Measurements from ENCODE around the gene E2F1.
A peak's percentile ranks its signal among the peaks of the same experiment; 100 is the strongest.

E2F1 gene

GRCh38 chr20:33687993-33688937, 2.1 kb upstream of the E2F1 start:
- DNase-seq (ENCODE audit: low spot score) = no peak
- FAIRE-seq = no peak

DNA sequence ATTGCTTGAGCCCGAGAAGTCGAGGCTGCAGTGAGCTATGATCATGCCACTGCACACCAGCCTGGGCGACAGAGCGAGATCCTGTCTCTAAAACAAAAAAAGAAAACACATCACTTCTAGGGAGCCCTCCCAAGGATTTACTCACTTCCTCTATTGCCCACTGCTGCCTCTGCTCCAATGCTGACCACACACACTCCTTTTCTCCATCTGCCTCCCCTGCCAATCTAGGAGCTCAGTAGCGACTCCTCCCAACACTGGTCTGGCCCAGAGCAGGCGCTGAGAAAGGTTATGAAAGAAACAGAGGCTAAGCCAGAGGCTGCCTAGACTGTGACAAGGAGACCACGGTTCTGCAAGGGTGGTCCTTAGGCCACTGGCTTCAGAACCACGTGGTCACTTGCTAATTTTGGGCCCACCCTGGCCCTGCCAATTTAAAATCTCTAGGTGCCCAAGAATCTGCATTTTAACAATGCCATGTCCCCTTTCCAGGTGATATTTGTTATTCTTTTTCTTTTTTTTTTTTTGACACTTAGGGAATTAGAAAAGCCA, 1.3 kb upstream of the E2F1 start:
- no peak for FAIRE-seq

DNA sequence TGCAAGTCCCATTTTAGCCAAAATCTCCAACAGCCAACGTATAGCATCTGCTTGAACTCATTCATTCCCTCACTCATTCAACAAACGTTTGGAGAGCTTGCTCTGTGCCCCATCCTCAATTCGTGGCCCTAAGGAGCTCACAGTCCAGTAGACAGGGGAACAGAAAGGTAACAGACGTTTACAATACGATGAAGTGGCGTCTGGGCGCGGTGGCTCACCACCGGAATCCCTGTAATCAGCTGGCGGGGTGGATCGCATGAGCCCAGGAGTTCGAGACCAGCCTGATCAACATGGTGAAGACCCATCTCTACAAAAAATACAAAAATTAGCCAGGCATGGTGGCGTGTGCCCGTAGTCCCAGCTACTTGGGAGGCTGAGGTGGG, 790 bp upstream of the E2F1 start:
- no peak for FAIRE-seq
- no peak for DNase-seq (ENCODE audit: low spot score)

More for the DNA sequence above, 1.3 kb upstream of the E2F1 start:
- DNase-seq (ENCODE audit: low spot score) = peak; percentile 42

- DNase-seq (ENCODE audit: low spot score) (peak; percentile 5), FAIRE-seq (no peak)
Measured at GRCh38 chr20:33685328-33686099, 671 bp downstream of the E2F1 start.

DNA sequence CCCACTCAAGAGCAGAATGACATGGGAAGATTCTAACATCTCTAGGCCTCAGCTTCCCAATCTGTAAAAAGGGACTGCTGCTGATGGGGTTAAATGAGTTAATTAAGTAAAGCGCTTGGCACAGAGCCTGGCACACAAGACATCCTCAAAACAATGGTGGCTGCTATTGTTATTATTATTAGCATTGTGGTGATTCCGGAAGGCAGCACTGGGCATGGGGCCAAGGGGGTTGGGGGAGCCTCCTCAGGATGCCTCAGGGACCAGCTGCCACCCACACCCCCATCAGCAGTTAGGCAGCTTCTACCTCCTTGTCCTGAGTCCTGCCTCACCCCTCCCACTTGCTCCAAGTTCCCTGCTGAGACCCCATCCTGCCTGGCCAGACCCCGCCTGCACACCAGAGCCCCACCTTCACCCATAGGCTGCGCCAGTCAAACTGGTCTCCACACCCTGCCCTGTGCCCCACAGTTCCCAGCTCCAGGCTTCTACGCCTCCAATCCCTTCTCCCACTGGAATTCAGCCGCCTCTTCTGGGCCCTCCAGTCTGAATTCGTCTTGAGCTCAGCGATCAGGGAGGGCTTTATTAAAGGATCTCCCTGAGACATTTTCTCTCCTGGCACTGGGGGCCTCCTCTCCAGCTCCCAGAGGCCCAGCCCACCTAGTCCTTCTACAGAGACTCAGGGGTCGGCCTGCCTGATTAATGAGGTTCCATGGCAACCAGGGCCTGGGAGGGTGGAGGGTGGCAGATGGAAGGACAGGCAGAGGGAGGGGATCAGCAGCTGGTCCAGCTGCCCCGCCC, 1.5 kb downstream of the E2F1 start:
- no peak for FAIRE-seq

DNA sequence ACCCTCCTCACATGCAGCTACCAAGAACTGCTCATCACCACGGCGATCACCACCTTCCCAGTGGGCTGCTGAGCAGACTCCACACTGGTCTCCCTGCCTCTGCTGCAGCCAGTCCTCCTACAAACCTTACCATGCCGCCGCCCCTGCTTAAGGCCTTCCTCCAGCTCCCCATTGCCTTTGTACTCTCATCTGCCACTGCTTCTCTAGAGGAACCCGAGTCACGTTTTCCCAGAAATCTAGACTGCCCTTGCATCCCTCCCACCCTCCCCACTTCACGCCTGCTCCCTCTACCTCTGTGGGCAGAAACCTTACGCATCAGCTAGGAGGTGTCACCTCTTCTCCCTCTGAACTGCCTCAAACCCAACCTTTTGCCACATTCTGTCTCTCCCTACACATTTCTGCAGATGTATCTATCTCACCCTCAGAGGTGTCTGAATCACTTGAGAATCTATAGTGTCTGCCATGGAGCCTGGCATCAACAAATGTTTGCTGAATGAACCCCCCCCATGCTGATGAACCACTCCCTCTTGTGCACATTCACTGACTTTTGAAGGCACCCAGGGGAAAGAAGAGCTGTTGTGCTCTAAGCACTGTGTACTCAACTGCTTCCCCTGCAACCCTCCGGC, 4.3 kb downstream of the E2F1 start:
- DNase-seq (ENCODE audit: low spot score) = no peak
- no peak for FAIRE-seq

More for the DNA sequence above, 1.5 kb downstream of the E2F1 start:
- no peak for DNase-seq (ENCODE audit: low spot score)

GRCh38 chr20:33681288-33681687, 4.9 kb downstream of the E2F1 start:
- FAIRE-seq (no peak), DNase-seq (ENCODE audit: low spot score) (no peak)

DNA sequence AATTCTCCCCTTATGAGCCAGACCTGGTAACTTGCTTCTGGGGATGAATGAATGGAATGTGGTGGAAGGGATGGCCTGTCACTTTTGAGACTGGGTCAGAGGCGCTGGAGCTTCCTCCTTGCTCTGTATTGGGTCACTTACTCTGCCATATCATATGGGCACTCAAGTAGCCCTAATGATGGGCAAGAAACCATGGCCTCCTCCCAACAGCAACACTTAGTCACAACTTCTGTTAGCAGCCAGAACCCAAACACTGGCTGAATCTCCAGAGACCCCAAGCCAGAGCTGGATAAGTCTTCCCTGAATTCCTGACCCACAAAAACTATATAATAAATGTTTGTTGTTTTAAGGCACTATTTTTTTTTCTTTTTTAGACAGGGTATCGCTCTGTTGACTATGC, 5.5 kb downstream of the E2F1 start:
- DNase-seq (ENCODE audit: low spot score) (no peak), FAIRE-seq (no peak)

DNA sequence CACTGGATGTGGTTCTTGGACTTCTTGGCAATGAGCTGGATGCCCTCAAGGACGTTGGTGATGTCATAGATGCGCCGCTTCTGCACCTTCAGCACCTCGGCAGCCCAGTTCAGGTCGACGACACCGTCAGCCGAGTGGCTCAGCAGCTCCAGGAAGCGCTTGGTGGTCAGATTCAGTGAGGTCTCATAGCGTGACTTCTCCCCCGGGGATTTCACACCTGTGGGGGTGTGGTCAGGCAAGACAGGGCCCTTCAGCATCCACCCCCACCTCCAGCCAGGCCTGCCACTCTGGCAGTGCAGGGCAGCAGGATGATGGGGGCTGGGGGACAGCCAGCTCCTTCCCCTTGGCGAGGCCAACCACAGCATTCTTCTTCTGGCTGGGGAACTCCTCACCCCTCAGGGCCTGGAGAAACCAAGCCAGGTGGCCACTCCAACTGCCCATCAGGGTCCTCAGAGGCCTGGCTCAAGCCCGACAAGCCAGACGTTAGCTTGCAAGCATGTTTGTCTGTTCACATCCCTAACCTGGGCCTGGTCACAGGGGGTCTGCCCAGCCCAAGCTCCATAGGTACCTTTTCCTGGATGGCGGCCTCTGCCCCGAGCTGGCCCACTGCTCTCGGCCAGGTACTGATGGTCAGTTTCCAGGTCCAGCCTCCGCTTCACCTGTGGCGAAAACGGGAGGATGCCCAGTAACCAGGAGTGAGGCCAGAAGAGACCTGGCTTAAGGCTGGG, 6.3 kb downstream of the E2F1 start:
- FAIRE-seq (no peak), DNase-seq (ENCODE audit: low spot score) (no peak)

GRCh38 chr20:33677991-33678702, 8.0 kb downstream of the E2F1 start:
- DNase-seq (ENCODE audit: low spot score) = no peak
- no peak for FAIRE-seq

DNA sequence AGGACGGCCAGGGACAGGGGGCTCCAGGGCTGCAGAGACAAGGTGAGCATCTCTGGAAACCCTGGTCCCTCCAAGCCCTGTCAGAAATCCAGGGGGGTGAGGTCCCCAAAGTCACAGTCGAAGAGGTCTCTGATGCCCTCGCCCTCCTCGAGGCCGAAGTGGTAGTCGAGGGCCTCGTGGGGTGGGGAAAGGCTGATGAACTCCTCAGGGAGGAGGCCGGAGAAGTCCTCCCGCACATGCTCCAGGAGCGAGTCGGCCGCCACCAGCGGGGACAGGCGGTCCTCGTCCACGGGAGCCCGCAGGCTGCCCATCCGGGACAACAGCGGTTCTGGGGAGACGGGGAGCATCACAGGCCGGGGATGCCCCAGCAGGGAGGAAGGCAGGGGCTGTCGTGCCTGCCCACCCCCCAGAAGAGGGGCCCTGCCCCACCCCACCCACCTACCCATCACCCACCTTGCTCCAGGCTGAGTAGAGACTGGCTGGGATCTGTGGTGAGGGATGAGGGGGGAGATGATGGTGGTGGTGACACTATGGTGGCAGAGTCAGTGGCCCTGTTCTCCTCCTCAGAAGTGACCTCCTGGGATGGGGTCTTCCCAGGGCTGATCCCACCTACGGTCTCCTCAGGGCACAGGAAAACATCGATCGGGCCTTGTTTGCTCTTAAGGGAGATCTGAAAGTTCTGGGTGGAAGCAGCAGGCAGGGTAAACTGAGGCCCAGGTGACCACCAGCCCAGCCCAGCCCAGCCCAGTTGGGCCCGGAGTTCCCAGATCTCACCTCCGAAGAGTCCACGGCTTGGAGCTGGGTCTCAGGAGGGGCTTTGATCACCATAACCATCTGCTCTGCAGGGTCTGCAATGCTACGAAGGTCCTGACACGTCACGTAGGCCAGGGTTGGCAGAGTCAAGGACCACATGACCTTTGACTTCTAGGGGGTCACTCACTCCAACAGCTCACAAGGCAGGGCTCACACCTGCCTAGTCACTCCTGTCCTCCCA, 9.2 kb downstream of the E2F1 start:
- no peak for FAIRE-seq
- DNase-seq (ENCODE audit: low spot score) = no peak

- no peak for FAIRE-seq
- no peak for DNase-seq (ENCODE audit: low spot score)
Measured at GRCh38 chr20:33676121-33676520, 10.1 kb downstream of the E2F1 start.

DNA sequence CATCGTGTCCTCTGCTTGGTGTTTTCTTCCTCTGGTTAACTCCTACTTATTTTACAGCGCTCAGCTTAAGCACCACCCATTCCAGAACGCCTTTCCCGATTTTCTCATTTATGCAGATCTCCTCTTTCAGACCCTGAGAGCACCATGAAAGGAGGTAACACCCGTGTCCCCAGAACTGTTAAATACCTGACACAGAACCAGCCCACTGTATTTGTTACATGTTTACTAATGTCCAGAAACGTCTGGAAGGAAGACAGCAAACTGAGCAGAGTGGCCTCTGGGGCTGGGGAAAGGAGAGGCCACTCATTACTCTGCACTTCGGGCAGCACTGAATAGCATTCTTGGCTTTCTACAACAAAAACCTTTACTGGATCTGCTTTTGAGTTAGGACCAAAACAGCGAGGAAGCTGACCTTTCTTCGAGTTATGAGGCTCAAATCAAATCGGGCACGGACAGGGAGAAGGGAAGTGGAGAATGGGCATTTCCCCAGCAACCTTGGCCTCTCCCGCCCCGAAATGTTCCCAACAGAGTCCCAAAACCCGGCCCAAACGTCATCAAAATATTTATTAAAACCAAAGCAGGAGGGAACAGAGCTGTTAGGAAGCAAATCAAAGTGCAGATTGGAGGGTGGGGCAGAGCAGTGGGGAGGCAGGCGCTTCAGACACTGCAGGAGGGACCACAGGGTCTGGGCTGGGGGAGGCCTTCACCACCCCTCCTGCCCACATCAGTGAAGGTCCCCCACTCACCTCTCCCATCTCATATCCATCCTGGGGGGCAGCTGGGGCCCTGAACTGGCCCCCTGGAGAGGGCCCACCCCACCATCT, 10.8 kb downstream of the E2F1 start:
- FAIRE-seq = no peak
- DNase-seq (ENCODE audit: low spot score) = no peak

DNA sequence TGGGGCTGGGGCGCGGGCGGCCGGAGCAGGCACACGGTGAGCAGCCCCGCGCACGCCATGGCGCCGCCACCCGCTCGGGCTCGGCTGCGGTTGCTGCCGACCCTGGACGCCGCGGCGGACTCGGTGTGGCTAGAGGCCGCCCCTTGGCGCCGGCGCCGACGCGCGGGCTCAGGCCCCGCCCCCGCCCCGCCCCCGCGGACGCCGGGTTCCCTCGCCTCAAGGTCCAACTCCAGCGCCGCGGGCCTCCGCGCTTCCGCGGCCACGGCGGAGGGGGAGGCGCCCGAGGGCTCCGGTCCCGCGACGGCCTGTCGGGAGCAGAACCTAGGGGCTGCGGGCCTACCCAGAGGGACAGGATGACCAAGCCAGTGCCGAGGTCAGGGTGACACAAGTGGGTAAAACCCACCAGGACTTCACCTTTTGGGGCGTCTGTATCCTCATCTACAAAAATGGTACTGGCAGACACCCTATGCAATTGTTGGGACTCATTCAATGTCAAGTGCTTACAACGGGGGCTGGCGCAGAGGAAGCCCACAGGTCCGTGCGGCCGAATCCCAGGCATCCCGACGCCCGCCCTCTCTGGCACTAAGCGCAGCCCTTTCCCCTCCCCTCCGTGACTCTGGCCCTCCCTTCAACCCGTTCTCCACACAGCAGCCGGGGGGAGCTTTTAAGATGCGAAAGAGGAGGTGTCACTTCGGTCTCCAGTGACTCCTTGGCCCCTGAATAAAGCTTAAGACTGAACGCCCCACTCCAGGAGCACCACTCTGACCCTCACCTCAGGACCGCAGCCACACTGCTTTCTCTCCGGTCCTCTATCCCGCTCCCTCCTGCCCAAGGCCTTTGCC, 11.7 kb downstream of the E2F1 start, which contains the start of gene NECAB3:
Gene NECAB3 (minus strand): TSS at position 135 of the 842 bp plus-strand sequence. CDS start 76 bp downstream, at position 59.
- FAIRE-seq = no peak
- DNase-seq (ENCODE audit: low spot score) = peak; percentile 41

DNA sequence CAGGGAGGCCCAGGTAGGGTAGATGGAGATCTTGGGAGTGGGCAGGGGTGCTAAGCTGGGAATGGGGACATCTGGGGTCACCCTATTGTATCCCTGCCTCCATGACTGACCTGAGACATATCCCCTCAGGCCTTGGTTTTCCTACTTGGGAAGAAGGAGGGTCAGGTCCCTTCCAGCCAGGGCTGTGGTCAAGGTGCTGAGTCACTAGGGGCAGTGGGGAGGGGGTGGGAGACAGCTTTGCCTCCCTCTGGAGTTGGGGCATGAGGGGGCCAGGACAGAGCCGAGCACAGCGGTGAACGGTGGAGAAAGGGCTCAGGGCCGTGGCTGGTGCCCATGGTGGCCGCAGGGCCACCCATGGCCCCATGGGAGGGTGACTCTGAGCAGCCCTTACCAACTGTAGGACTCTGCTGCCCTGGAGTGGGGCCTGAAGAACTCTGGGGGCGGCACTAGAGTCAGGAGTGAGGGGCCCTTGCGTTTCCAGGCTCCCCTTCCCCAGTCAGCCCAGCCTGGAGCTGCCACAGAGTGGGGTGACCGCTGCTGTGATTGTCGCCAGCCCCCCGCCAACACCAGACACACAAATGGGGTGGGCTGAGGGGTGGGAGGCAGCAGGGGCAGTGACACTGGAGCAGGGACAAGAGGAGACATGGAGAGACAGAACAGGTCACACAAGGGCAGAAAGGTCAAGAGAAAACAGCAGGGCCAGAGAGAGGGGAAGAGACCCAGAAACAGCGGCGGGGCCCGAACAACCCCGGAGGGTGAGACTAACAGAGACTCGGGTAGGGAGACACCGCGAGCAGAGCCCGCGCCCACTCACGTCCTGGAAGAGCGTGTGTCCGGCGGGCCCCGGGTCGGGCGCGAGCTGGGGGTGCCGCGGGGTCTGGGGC, 12.5 kb downstream of the E2F1 start:
- DNase-seq (ENCODE audit: low spot score) = peak; percentile 50
- no peak for FAIRE-seq

- no peak for DNase-seq (ENCODE audit: low spot score)
- FAIRE-seq = no peak
Measured at GRCh38 chr20:33673114-33673409, 13.1 kb downstream of the E2F1 start.

Measured in RCC 7860 (cell line).